Measurements from ENCODE around the gene CNNM2. TPM values are rescaled to one million over a fixed set of nuclear protein-coding genes. Genes with fewer than 3 reads are reported as not detected.
A peak's percentile ranks its signal among the peaks of the same experiment; 100 is the strongest.

The CNNM2 gene
- total RNA-seq, 4 donors from 2014 or later: 9.9 to 21.0 (median 10.5) TPM

- TF ChIP-seq, protein P1, sequence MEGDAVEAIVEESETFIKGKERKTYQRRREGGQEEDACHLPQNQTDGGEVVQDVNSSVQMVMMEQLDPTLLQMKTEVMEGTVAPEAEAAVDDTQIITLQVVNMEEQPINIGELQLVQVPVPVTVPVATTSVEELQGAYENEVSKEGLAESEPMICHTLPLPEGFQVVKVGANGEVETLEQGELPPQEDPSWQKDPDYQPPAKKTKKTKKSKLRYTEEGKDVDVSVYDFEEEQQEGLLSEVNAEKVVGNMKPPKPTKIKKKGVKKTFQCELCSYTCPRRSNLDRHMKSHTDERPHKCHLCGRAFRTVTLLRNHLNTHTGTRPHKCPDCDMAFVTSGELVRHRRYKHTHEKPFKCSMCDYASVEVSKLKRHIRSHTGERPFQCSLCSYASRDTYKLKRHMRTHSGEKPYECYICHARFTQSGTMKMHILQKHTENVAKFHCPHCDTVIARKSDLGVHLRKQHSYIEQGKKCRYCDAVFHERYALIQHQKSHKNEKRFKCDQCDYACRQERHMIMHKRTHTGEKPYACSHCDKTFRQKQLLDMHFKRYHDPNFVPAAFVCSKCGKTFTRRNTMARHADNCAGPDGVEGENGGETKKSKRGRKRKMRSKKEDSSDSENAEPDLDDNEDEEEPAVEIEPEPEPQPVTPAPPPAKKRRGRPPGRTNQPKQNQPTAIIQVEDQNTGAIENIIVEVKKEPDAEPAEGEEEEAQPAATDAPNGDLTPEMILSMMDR (IDR thresholded peaks at IDR 0.05): no peak
- TF ChIP-seq POLR2A (IDR thresholded peaks at IDR 0.05): no peak
- TF ChIP-seq EP300 (IDR thresholded peaks at IDR 0.05): no peak
- no peak overlapping the region for H3K27ac ChIP-seq
- H3K4me1 ChIP-seq: peaks cover 0 to 39% (median 14%) of the 10 kb centered on the region in 4 donors
- H3K4me3 ChIP-seq: no peak overlapping the region
- WGBS, 2 donors: 83 to 91% methylated on average over 2 of the region's 2 CpGs
- H3K9me3 ChIP-seq: no peaks in the 10 kb centered on the region
- H3K36me3 ChIP-seq: peaks cover 0 to 4% (median 0%) of the 10 kb centered on the region in 3 donors
- no peak for DNase-seq (ENCODE audit: low spot score in 2 of 2)
- H3K27me3 ChIP-seq: no peaks in the 10 kb centered on the region
Measured at GRCh38 chr10:103117247-103117646, 199.2 kb downstream of the CNNM2 start.

DNA sequence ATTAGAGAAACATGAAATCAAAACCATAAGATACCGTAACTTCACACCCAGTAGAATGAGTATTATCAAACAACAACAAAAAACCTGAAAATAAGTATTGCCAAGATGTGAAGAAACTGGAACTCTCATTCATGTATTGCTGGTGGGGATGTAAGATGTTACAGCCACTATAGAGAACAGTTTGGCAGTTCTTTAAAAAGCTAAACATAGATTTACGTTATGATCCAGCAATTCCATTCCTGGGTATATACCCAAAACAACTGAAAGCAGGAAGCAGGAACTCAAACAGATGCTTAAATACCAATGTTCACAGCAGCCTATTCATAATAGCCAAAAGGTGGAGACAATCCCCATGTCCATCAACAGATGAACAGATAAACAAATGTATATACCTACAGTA is 202.5 kb downstream of the CNNM2 start:
- H3K27ac ChIP-seq: peak overlapping the region in 2 of 4 donors; percentile 47 to 66

DNA sequence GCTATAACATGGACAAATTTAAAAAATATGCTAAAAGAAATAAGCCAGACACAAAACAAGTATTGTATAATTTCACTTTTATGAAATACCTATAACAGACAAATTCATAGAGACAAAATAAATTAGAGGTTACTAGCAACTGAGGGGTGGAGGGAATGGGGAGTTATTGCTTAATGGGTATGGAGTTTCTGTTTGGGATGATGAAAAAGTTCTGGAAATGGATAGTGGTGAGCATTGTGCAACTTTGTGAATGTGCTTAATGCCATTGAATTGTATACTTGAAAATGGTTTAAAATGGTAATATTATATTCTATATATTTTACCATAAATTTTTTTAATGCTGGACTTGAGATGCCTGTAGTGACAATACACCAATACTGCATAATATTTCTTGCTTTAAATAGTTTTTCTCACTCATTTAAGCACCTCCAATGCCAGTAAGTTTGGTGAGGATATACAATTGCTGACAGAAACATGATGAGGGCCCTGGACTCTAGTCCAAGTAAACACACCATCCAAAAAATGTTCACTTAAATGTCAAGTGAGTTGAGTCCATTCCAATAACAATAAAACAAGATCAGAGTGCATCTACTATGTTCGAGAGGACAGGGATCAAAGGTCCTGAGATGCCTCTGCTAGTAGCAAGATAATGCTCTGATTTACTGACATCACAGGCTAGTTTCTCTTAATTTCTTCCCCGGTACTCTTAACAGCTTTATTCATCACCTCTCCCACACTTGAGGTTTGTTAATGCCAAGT is 203.1 kb downstream of the CNNM2 start:
- Histone ChIP-seq H3K36me3 (no peaks in the 10 kb centered on the region), H3K9me3 (no peaks in the 10 kb centered on the region), H3K4me3 (no peak overlapping the region), H3K4me1 (peaks cover 0 to 67% (median 21%) of the 10 kb centered on the region in 4 donors), H3K27me3 (no peaks in the 10 kb centered on the region), H3K27ac (peak overlapping the region in 3 of 4 donors; percentile 17 to 66 (median 56))
- 15 to 19% methylated on average over 2 of the region's 2 CpGs for WGBS, 2 donors
- no peak for DNase-seq (ENCODE audit: low spot score in 2 of 2)
- TF ChIP-seq POLR2A (IDR thresholded peaks at IDR 0.05) (no peak), EP300 (IDR thresholded peaks at IDR 0.05) (peak in 1 of 2 donors; percentile 31)

More for the DNA sequence above, 202.5 kb downstream of the CNNM2 start:
- Histone ChIP-seq H3K36me3 (no peaks in the 10 kb centered on the region), H3K27me3 (no peaks in the 10 kb centered on the region), H3K9me3 (no peaks in the 10 kb centered on the region), H3K4me3 (no peak overlapping the region), H3K4me1 (peaks cover 0 to 60% (median 19%) of the 10 kb centered on the region in 4 donors)
- DNase-seq (ENCODE audit: low spot score in 2 of 2): no peak
- no peak for TF ChIP-seq POLR2A (IDR thresholded peaks at IDR 0.05)
- TF ChIP-seq EP300 (IDR thresholded peaks at IDR 0.05): no peak
- TF ChIP-seq, protein P1 (IDR thresholded peaks at IDR 0.05): no peak
- WGBS, 2 donors: 80 to 83% methylated on average over 2 of the region's 2 CpGs

DNA sequence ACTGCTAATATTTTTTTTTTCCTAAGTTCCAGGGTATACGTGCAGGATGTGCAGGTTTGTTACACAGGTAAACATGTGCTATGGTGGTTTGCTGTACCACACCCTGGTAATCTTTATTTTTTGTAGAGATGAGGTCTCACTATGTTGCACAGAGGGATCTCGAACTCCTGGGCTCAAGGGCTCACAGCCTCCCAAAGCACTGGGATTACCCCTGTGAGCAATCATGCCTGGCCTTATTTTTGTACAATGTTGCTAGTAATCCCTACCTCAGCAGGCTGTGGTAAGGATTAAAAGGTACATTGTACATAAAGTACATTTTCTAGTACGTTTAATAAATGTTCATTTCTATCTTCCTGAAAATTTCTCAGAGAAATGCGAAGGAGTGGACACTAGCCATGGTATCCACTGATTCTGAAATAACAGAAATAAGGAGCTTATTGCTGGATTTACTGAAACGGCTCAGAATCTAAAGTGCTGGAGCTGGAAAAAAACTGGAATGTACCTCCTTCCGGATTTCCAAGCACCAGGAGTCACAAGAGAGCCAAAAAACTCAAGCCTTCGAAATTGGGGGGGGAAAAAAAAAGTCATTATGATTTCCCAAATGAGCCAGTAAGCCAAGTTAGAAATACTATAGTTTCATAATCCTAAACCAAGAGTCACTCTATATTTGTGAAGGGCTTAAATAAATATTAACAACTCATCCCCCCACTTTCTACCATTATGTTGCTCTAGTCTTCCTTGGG is 205.4 kb downstream of the CNNM2 start:
- TF ChIP-seq, protein P1 (IDR thresholded peaks at IDR 0.05): no peak
- TF ChIP-seq EP300 (IDR thresholded peaks at IDR 0.05): no peak
- TF ChIP-seq POLR2A (IDR thresholded peaks at IDR 0.05): no peak
- H3K4me1 ChIP-seq: peaks cover 0 to 74% (median 21%) of the 10 kb centered on the region in 4 donors
- peaks cover 0 to 6% (median 0%) of the 10 kb centered on the region in 3 donors for H3K36me3 ChIP-seq
- 61 to 63% methylated on average over 7 of the region's 7 CpGs for WGBS, 2 donors
- no peaks in the 10 kb centered on the region for H3K9me3 ChIP-seq
- no peak for DNase-seq (ENCODE audit: low spot score in 2 of 2)
- no peak overlapping the region for H3K4me3 ChIP-seq
- peak overlapping the region in 2 of 4 donors; percentile 47 to 56 for H3K27ac ChIP-seq
- H3K27me3 ChIP-seq: no peaks in the 10 kb centered on the region

- no peak for DNase-seq (ENCODE audit: low spot score in 2 of 2)
- H3K4me1 ChIP-seq: peaks cover 0 to 67% (median 21%) of the 10 kb centered on the region in 4 donors
- WGBS, 2 donors: 95 to 98% methylated on average over 4 of the region's 4 CpGs
- H3K4me3 ChIP-seq: no peak overlapping the region
- H3K27me3 ChIP-seq: no peaks in the 10 kb centered on the region
- H3K36me3 ChIP-seq: peaks cover 0 to 6% (median 0%) of the 10 kb centered on the region in 3 donors
- no peaks in the 10 kb centered on the region for H3K9me3 ChIP-seq
- no peak overlapping the region for H3K27ac ChIP-seq
- TF ChIP-seq EP300 (IDR thresholded peaks at IDR 0.05) (no peak), POLR2A (IDR thresholded peaks at IDR 0.05) (no peak)
- TF ChIP-seq, protein P1 (IDR thresholded peaks at IDR 0.05): no peak
Measured at GRCh38 chr10:103124420-103125096, 206.5 kb downstream of the CNNM2 start.
